NCI-H446 (cell line): ENCODE results near the gene PLP1.
"Not testable (repeated sequence)": the region's sequence is repeated elsewhere in the genome, so short reads cannot be mapped to it uniquely, and the experiment has no call there.

Source experiments
- DNase-seq, 2 experiments: peaks; one replicate each; lab custom pipeline; 2025; lab: John Stamatoyannopoulos, UW

The PLP1 gene, protein sequence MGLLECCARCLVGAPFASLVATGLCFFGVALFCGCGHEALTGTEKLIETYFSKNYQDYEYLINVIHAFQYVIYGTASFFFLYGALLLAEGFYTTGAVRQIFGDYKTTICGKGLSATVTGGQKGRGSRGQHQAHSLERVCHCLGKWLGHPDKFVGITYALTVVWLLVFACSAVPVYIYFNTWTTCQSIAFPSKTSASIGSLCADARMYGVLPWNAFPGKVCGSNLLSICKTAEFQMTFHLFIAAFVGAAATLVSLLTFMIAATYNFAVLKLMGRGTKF

GRCh38 chrX:103776546-103776945 is at the start of gene PLP1:
PLP1 (plus strand) TSS chrX:103776840; CDS start chrX:103776996, 156 bp downstream.
- DNase-seq: no peak

- DNase-seq: no peak
Observed at GRCh38 chrX:103727115-103727514, 49.5 kb upstream of the PLP1 start.

GRCh38 chrX:103729015-103729414 is 47.6 kb upstream of the PLP1 start:
- DNase-seq: no peak

DNA sequence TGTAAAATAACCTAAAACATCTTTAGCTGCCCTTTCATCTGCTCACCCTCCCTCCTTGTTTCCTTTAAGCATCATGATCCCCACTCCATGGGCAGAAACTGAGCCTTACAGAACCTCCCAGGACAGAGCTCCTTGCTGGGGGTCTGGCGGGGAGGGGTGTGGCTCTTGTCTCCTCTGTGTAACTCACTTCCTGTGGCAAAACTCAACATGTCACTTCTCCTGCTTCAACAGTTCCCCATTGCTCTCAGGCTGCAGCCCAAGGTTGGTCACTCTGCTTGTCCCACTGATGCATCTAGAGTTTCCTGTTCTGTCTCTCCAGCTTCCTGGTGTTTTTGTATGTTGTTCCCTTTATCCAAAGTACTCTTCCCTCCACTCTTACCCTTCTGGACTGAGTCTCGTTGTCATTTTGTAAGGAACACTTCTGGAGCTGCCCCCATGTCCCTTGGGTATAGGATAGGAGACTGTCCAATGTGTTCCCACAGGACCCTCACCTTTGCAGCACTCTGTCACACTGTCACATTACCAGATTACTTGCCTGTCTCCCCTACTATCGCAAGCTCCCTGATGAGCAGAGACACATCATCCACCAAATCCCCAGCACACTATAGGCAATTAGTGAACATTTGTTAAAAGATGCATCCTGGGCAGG is 46.4 kb upstream of the PLP1 start:
- DNase-seq: no peak

DNA sequence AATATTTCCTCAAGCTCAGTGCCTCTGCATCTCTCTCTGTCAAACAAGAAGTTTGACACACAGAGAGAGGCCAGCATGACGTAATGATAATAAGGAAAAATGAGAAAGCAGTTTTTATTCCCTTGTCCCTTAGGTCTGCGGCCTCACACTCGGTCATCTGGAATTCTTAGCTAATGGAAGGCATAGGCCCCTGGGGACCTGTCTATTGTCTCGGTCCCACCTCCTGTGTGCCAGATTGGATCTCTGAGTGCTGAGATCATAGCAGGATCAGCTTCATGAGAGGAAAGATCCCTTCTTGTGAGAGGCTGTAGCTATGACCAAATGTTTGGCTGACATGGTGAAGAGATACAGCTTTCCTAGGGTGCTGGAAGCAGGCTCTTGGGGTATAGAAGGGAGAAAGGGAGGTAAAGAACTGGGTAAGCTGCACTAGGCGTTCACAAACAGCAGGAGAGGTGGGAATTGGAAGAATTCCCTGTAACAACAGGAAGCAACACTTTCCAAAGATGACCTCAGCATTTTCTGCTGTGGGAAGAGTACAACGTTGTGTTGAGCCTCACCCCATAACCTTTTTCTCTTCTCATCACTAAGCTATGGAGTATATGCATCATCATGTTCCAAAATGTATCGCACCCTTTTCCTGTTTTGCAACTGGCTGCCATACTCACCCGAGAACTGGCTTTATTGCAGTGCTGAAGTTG is 45.7 kb upstream of the PLP1 start:
- DNase-seq: no peak

GRCh38 chrX:103733017-103733416 is 43.6 kb upstream of the PLP1 start:
- no peak for DNase-seq

GRCh38 chrX:103734125-103734760 is 42.4 kb upstream of the PLP1 start:
- no peak for DNase-seq

- DNase-seq: no peak
Observed at GRCh38 chrX:103737696-103738095, 38.9 kb upstream of the PLP1 start.

GRCh38 chrX:103739421-103739820 is 37.2 kb upstream of the PLP1 start:
- no peak for DNase-seq

DNA sequence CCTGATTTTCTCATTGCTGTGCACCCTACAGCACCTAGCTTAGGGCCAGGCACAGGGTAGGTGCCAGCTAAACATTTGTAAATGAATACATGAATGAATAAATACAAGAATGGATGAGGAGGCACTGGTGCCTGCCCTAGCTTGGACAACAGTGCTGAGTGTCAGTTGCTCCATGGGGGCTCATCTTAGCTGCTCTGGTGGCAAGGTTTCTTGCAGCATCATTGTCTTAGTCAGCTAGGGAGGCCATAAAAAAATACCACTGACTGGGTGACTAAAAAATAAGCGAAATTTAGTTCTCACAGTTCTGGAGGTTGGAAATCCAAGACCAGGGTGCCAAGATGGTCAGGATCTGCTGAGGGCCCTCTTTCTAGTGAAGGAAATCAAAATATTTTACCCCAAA is 34.8 kb upstream of the PLP1 start:
- DNase-seq: no peak

DNA sequence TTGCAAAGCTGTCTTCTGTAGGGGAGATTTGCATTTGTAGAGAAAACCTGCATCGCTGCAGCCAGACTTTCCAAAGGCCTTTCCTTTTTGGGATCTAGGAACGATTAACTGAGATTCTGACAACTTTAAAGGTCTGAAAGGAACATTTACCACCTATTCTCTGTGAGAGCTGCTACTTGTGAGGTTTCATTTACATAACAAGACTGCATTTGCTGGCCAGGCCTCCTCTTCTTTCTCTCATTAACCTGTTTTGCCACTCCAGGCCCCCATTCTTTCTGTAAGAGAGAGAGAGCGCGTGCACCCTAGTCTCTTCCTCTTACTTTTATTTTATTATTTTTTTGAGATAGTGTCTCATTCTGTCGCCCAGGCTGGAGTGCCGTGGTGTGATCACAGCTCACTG is 34.3 kb upstream of the PLP1 start:
- DNase-seq: no peak

- DNase-seq: no peak
Observed at GRCh38 chrX:103747163-103747562, 29.5 kb upstream of the PLP1 start.

DNA sequence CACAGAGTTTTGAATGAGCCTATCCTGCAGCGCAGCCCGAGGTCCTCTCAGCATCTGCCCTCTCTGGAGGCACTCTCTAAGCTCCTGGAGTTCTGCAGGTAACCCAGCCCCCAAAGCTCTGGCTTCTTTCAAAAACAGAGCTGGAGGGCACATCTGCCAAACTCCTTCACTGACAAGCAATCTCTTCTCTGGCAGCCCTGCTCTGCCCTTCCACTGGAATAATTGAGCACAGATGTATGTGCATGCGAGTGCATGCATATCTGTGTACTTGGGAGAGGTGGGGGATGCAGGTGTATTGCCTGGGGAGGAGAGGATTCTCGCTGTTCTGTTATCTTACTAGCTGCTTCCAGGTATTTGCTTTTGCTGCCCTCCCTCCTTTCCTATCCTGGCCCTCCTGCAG is 22.2 kb upstream of the PLP1 start:
- DNase-seq: no peak

DNA sequence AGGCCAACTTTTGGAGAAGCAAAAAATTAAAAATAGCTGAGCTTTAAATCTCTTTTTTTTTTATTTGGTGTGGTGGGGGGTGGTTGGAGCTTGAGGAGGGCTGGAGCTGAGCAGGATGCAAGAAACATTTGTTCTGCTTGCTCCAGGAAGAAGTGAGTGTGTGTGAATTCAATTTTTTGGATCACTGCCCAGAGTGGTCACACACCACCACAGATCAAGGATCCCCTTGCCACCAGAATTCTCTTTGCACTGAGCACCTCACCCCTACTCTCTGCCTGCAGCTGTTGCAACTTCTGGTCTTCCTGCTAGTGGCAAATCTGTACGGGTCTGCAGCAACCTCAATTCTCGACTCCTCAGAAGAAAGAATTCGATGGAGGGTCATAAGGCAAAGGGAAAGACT is 19.9 kb upstream of the PLP1 start:
- no peak for DNase-seq

GRCh38 chrX:103758555-103758954 is 18.1 kb upstream of the PLP1 start:
- no peak for DNase-seq

GRCh38 chrX:103763541-103763940 is 13.1 kb upstream of the PLP1 start:
- DNase-seq: not testable (repeated sequence)

- DNase-seq: not testable (repeated sequence)
Observed at GRCh38 chrX:103766813-103767555, 9.7 kb upstream of the PLP1 start.

GRCh38 chrX:103773445-103773844 is 3.2 kb upstream of the PLP1 start:
- no peak for DNase-seq

GRCh38 chrX:103774070-103774642 is 2.5 kb upstream of the PLP1 start:
- DNase-seq: no peak

- no peak for DNase-seq
Observed at GRCh38 chrX:103779141-103779789, 2.6 kb downstream of the PLP1 start.
